Renal pelvis (tissue), 4 donors: Measurements from ENCODE around the gene SLC17A9. TPM values are rescaled to one million over a fixed set of nuclear protein-coding genes. Genes with fewer than 3 reads are reported as not detected.

Source experiments
- DNase-seq: peaks from one replicate; pipeline ENCODE4 v3.0.0-alpha.2; 2013
- polyA plus RNA-seq, 3 donors: library from polyadenylated mRNA; unstranded; fragments of 120-200 nt; gene quantifications; one replicate each; pipeline ENCODE4 v1.2.1, GENCODE V29; 2013; ENCODE audit not compliant: insufficient read length in 3 of 3

The SLC17A9 gene
- polyA plus RNA-seq, 3 donors: 1.5 to 2.7 (median 1.6) TPM

- DNase-seq: no peak
Measured at GRCh38 chr20:62982124-62983075, 29.9 kb downstream of the SLC17A9 start.

- no peak for DNase-seq
Measured at GRCh38 chr20:62983210-62983609, 30.7 kb downstream of the SLC17A9 start.

GRCh38 chr20:62984666-62985443 is 32.3 kb downstream of the SLC17A9 start:
- no peak for DNase-seq

GRCh38 chr20:62985444-62985778 is 32.9 kb downstream of the SLC17A9 start:
- DNase-seq: no peak

- DNase-seq: no peak
Measured at GRCh38 chr20:62986257-62986800, 33.8 kb downstream of the SLC17A9 start.

- DNase-seq: no peak
Measured at GRCh38 chr20:62987114-62987513, 34.6 kb downstream of the SLC17A9 start.

- no peak for DNase-seq
Measured at GRCh38 chr20:62989201-62989601, 36.7 kb downstream of the SLC17A9 start.

GRCh38 chr20:62990306-62990825 is 37.9 kb downstream of the SLC17A9 start:
- no peak for DNase-seq

GRCh38 chr20:62991196-62991807 is 38.8 kb downstream of the SLC17A9 start:
- no peak for DNase-seq

- DNase-seq: no peak
Measured at GRCh38 chr20:62991863-62992262, 39.4 kb downstream of the SLC17A9 start.

- DNase-seq: no peak
Measured at GRCh38 chr20:62993856-62994494, 41.5 kb downstream of the SLC17A9 start.

GRCh38 chr20:62994869-62995281 is 42.4 kb downstream of the SLC17A9 start:
- no peak for DNase-seq

- no peak for DNase-seq
Measured at GRCh38 chr20:62995481-62995880, 43.0 kb downstream of the SLC17A9 start.

- DNase-seq: no peak
Measured at GRCh38 chr20:62995898-62996595, 43.5 kb downstream of the SLC17A9 start.

GRCh38 chr20:62996596-62996982 is 44.1 kb downstream of the SLC17A9 start:
- DNase-seq: no peak

- DNase-seq: no peak
Measured at GRCh38 chr20:62997417-62998035, 45.0 kb downstream of the SLC17A9 start.

GRCh38 chr20:62998449-62998848 is 45.9 kb downstream of the SLC17A9 start:
- no peak for DNase-seq

- no peak for DNase-seq
Measured at GRCh38 chr20:62999580-62999979, 47.1 kb downstream of the SLC17A9 start.

- DNase-seq: no peak
Measured at GRCh38 chr20:63000036-63000435, 47.5 kb downstream of the SLC17A9 start.

- DNase-seq: no peak
Measured at GRCh38 chr20:63000958-63001357, 48.4 kb downstream of the SLC17A9 start.
